HG02840 (cell line): ENCODE results near the gene GNG7.
A peak's percentile ranks its signal among the peaks of the same experiment; 100 is the strongest.
"Not testable (repeated sequence)": the region's sequence is repeated elsewhere in the genome, so short reads cannot be mapped to it uniquely, and the experiment has no call there.

Experiments used
- ATAC-seq: cut with Tn5 transposase; IDR thresholded peaks from one replicate; pipeline ENCODE4 v1.9.1; 2021; ENCODE audit warnings: mild to moderate bottlenecking, moderate library complexity, moderate number of reproducible peaks; ENCODE audit not compliant: unreplicated experiment, low FRiP score

Gene GNG7

GRCh38 chr19:2608602-2608922 is 93.9 kb downstream of the GNG7 start:
- ATAC-seq: no peak

- peak; percentile 38 for ATAC-seq
These were observed 94.5 kb downstream of the GNG7 start for GRCh38 chr19:2607712-2608601.

GRCh38 chr19:2606774-2607173 is 95.7 kb downstream of the GNG7 start:
- not testable (repeated sequence) for ATAC-seq

GRCh38 chr19:2605889-2606288 is 96.6 kb downstream of the GNG7 start:
- not testable (repeated sequence) for ATAC-seq

- ATAC-seq: no peak
These were observed 97.7 kb downstream of the GNG7 start for GRCh38 chr19:2604747-2605329.

- ATAC-seq: no peak
These were observed 99.2 kb downstream of the GNG7 start for GRCh38 chr19:2603334-2603733.

GRCh38 chr19:2602391-2603181 is 99.9 kb downstream of the GNG7 start:
- no peak for ATAC-seq

- no peak for ATAC-seq
These were observed 101.3 kb downstream of the GNG7 start for GRCh38 chr19:2600914-2601870.

- no peak for ATAC-seq
These were observed 108.2 kb downstream of the GNG7 start for GRCh38 chr19:2594319-2594718.

GRCh38 chr19:2592824-2593223 is 109.7 kb downstream of the GNG7 start:
- ATAC-seq: no peak

GRCh38 chr19:2591537-2592291 is 110.8 kb downstream of the GNG7 start:
- no peak for ATAC-seq

GRCh38 chr19:2590630-2591399 is 111.7 kb downstream of the GNG7 start:
- no peak for ATAC-seq

- no peak for ATAC-seq
These were observed 113.1 kb downstream of the GNG7 start for GRCh38 chr19:2589441-2589840.

- ATAC-seq: no peak
These were observed 114.3 kb downstream of the GNG7 start for GRCh38 chr19:2588081-2588777.

- no peak for ATAC-seq
These were observed 115.3 kb downstream of the GNG7 start for GRCh38 chr19:2587001-2587719.

- no peak for ATAC-seq
These were observed 116.3 kb downstream of the GNG7 start for GRCh38 chr19:2586196-2586595.

- no peak for ATAC-seq
These were observed 118.5 kb downstream of the GNG7 start for GRCh38 chr19:2584002-2584401.
